Measurements from ENCODE around the gene DTX3.

- TF ChIP-seq CTCF (conservative IDR thresholded peaks at IDR 0.05) (no peak), EZH2 (IDR thresholded peaks at IDR 0.05; ENCODE audit: low read depth) (no peak)
Measured at GRCh38 chr12:57623811-57624390, 19.3 kb downstream of the DTX3 start.

Measured in PC-9 (cell line).